Activated T-helper 2 cell treated with anti-CD3 and anti-CD28 coated beads, Interferon-gamma antibody, Interleukin-2, Interleukin-4, amounts not matched to agents 10 μg/mL and 5 μg/mL and 100 μg/mL, durations not matched to agents 14 hours and 24 hours and 36 hours (primary cell): ENCODE results near the gene GABRR3. TPM values are rescaled to one million over a fixed set of nuclear protein-coding genes. Genes with fewer than 3 reads are reported as not detected.

Experiments
- DNase-seq: peaks from one replicate; pipeline ENCODE4 v3.0.0; 2021; ENCODE audit warnings: low spot score
- H3K27ac Mint-ChIP-seq: one replicate; pipeline ENCODE4 v1.8.0; 2021; ENCODE audit warnings: mixed read lengths
- H3K27me3 Mint-ChIP-seq: one replicate; pipeline ENCODE4 v1.8.0; 2021; ENCODE audit warnings: low read depth, mixed read lengths
- H3K36me3 Mint-ChIP-seq: one replicate; pipeline ENCODE4 v1.8.0; 2021; ENCODE audit warnings: low read depth, mixed read lengths
- H3K4me1 Mint-ChIP-seq: one replicate; pipeline ENCODE4 v1.8.0; 2021; ENCODE audit warnings: low read depth, mixed read lengths
- H3K4me3 Mint-ChIP-seq: one replicate; pipeline ENCODE4 v1.8.0; 2021; ENCODE audit warnings: low read depth, mild to moderate bottlenecking, moderate library complexity, mixed read lengths
- H3K9me3 Mint-ChIP-seq: one replicate; pipeline ENCODE4 v1.8.0; 2021; ENCODE audit warnings: mixed read lengths
- intact Hi-C: fragments of 100-400 bp; cut with micrococcal nuclease; formaldehyde crosslinking; loops from one replicate; pipeline ENCODE4 v1.15.1; 2023
- total RNA-seq: library from RNA; stranded (reverse); gene quantifications from 2 replicates; pipeline ENCODE4 v1.2.3, GENCODE V29; 2022

The GABRR3 gene
- total RNA-seq, 1 donor from 2014 or later: not detected

DNA sequence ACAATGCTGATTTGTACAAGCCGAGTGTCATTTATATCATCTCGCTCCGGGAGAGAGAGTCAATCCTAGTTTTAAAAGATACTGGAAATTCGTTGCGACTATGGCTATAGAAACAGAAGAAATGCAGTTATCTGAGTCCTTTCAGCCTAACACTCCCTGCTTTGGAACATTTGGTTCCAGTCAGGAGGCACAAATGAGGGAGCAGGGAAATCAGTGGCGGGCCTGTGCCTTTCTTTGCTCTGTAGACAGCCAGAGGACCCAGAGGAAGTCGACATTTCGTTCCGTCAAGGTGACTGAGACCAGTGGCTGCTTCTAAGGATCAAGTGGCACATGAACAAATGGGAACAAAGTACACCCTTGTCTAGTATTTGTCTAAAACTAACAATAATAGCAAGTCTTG, 62.1 kb downstream of the GABRR3 start:
- peak overlapping the region; percentile 70 for H3K4me3 Mint-ChIP-seq
- peaks cover 18% of the 10 kb centered on the region for H3K36me3 Mint-ChIP-seq
- H3K4me1 Mint-ChIP-seq: peaks cover 60% of the 10 kb centered on the region
- intact Hi-C loops: loop anchor here (1.0 to 5.0 kb wide), 4 partner anchors 8 to 151 kb away; partner anchors contain the start of genes CRYBG3 and GABRR3
- peak overlapping the region; percentile 70 for H3K27ac Mint-ChIP-seq
- no peak for DNase-seq
- no peaks in the 10 kb centered on the region for H3K9me3 Mint-ChIP-seq
- no peaks in the 10 kb centered on the region for H3K27me3 Mint-ChIP-seq

DNA sequence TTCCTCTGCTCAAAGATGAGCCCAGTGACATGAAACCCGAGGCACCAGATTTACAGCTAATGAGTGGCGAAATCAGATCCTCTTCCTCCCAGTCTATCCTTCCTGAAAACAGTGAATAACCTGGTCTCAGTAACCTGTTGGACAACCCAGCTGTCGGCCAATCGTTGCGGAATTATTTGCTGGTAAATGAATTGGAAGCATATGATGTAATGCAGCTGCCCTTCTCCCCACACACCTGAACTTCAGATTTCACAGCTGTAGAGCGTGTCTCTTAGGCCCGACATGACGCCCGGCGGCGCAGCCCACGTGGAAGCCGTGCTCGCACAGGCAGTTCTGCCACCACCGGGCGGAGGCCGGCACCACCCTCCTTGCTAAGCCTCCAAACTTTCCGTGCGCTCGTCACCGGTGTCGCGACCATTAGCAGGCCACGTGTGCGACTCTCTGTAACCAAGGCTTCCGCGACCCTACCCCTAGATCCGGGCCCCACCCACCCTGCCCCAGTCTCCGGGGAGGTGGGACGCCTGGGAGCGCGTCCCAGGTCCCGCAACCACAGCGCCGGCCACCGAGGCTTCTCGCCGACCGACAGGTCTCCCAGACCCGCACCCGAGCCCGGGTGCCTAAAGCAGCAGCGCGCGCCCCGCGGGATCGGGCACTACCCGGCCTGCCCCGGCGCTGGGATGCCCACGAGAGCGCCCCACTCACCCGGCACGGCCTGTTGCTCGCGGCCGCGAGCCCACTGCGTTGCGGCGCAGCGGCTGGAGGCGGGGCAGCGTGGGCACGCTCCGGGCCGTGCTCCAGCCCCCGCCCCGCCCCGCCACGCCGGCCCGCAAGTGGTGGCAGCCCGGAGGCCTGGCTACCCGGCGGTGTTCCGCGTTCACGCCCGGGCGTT, 63.2 kb downstream of the GABRR3 start, which contains the start of gene RIOX2:
TSS of gene RIOX2 (minus strand) at position 753 of the 889 bp plus-strand sequence. CDS start 4,838 bp downstream, outside the sequence.
- H3K36me3 Mint-ChIP-seq: peaks cover 26% of the 10 kb centered on the region
- no peaks in the 10 kb centered on the region for H3K27me3 Mint-ChIP-seq
- intact Hi-C loops: loop anchor here (1.0 to 5.0 kb wide), 5 partner anchors 9 to 150 kb away; partner anchors contain the start of genes CRYBG3 and GABRR3
- peak within 1 kb of the TSS; percentile 86 for H3K4me3 Mint-ChIP-seq
- DNase-seq: peak; percentile 75
- peak within 1 kb of the TSS; percentile 89 for H3K27ac Mint-ChIP-seq
- peaks cover 68% of the 10 kb centered on the region for H3K4me1 Mint-ChIP-seq
- no peaks in the 10 kb centered on the region for H3K9me3 Mint-ChIP-seq

DNA sequence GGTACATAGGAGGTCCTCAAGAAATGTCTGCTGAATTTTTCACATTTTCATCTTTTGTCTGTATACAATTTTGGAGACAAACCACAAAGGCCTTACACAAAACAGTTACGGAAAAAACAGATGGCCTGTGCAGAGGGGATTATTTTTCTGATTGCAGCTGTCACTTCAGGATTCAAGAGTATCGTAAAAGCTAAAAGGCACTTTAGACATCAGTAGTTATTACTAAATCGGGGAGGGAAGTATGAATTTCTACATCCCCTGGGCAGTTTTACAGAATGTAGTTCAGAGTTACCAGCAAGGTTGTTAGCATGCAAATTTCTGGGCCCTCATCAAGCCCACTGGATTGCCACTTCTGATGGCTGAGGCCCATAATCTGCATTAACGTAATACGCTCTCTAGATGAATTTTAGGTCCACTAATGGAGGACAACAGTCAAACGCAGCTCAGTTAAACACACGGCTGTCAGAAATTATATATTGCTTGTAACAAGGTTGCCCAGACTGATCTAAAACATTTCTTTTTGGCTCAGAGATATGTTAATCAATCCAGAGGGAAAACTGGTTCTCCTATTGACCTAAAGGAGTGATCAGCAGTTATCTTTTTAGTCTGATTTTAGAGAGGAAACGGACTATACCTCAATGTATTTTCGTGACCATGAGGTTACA, 64.0 kb downstream of the GABRR3 start:
- peaks cover 34% of the 10 kb centered on the region for H3K36me3 Mint-ChIP-seq
- intact Hi-C loops: loop anchor here (2.0 to 5.0 kb wide), 2 partner anchors 52 to 66 kb away; partner anchors contain the start of gene GABRR3
- H3K27me3 Mint-ChIP-seq: no peaks in the 10 kb centered on the region
- peaks cover 69% of the 10 kb centered on the region for H3K4me1 Mint-ChIP-seq
- no peaks in the 10 kb centered on the region for H3K9me3 Mint-ChIP-seq
- H3K4me3 Mint-ChIP-seq: peak overlapping the region; percentile 86
- DNase-seq: no peak
- H3K27ac Mint-ChIP-seq: peak overlapping the region; percentile 89

DNA sequence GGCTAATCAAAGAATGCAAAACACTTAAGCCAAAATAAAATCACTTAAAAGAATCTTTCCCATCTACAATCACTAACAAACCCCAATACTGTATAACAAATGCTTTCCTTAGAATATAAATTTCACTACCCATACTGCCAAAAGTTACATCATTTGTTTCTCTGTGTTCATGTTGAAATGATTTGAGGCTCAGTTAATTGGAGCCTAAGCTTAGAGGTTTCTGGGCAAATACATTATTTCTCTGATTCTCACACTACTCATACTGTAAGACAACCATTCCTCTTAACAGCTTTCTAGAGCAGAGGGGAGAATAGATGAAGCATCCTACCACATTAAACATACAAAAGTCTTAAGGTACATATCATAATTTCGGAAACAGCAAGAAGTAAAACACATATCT, 65.0 kb downstream of the GABRR3 start:
- intact Hi-C loops: loop anchor here (2.0 to 5.0 kb wide), 2 partner anchors 53 to 67 kb away; partner anchors contain the start of gene GABRR3
- Mint-ChIP-seq H3K4me1 (peaks cover 74% of the 10 kb centered on the region), H3K27me3 (no peaks in the 10 kb centered on the region), H3K36me3 (peaks cover 42% of the 10 kb centered on the region), H3K4me3 (peak overlapping the region; percentile 86), H3K27ac (peak overlapping the region; percentile 89), H3K9me3 (no peaks in the 10 kb centered on the region)
- no peak for DNase-seq

DNA sequence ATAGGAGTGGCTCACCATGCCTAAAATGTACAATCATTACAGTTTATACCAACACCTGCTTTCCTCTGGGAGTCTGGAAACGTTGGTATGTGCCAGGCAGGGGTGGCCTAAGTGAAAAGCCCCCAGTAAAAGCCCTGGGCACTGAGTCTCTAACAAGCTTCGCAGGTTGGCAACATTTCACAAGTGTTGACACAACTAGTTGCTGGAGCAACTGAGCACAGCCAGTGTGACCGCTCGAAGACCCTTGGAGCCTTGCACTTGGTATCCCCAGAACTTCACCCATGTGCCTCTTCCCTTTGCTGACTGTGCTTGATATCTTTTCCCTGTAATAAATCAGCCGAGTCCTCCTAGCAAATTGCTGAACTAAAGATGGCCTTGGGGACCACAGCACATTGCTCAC, 65.6 kb downstream of the GABRR3 start:
- H3K36me3 Mint-ChIP-seq: peaks cover 47% of the 10 kb centered on the region
- intact Hi-C loops: no loop called here
- peaks cover 72% of the 10 kb centered on the region for H3K4me1 Mint-ChIP-seq

DNA sequence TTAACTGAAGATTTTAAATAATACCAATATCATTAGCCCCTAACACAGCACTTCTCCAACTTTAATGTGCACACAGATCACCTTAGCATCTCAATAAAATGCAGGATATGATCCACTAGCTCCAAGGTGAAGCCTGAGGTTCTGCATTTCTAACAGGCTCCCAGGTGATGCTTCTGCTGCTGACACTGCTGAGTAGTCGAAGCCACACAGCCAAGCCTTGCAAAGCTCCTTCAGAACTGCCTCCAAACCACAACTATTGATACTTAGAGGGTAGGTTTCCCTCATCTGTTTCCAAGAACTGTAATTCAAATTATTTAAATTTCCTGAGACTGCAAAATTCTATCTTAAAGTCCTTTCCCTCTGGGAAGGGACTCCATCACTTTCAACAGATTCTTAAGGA, 66.7 kb downstream of the GABRR3 start:
- H3K9me3 Mint-ChIP-seq: no peaks in the 10 kb centered on the region
- intact Hi-C loops: no loop called here
- peaks cover 73% of the 10 kb centered on the region for H3K4me1 Mint-ChIP-seq
- peak overlapping the region; percentile 52 for H3K27ac Mint-ChIP-seq
- no peaks in the 10 kb centered on the region for H3K27me3 Mint-ChIP-seq
- no peak for DNase-seq
- H3K36me3 Mint-ChIP-seq: peaks cover 56% of the 10 kb centered on the region
- H3K4me3 Mint-ChIP-seq: peak overlapping the region; percentile 34

More for the DNA sequence above, 65.6 kb downstream of the GABRR3 start:
- peak overlapping the region; percentile 58 for H3K27ac Mint-ChIP-seq
- DNase-seq: no peak
- no peaks in the 10 kb centered on the region for H3K27me3 Mint-ChIP-seq
- no peaks in the 10 kb centered on the region for H3K9me3 Mint-ChIP-seq
- H3K4me3 Mint-ChIP-seq: peak overlapping the region; percentile 41

DNA sequence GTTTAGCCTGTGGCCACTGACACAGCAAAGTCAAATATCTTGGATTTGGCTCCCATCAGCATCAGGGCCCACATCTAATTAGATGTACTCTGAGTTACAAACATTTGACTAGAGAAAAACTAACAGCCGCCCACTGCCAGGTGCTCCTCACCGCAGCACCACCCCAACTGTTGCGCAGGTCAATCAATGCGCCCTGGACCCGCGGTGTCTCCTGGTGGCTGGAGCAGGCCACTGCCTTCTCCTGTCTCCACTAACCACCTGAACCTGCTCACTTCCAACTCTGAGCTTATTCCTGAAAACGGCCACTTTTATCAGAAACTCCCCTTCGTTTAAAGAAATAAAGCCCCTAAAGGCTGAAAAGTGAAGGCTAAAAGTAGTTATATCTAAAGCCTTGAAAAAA, 67.1 kb downstream of the GABRR3 start:
- Mint-ChIP-seq H3K27me3 (no peaks in the 10 kb centered on the region), H3K27ac (peak overlapping the region; percentile 52), H3K36me3 (peaks cover 56% of the 10 kb centered on the region), H3K4me1 (peaks cover 71% of the 10 kb centered on the region), H3K4me3 (peak overlapping the region; percentile 34), H3K9me3 (no peaks in the 10 kb centered on the region)
- DNase-seq: no peak
- intact Hi-C loops: no loop called here

DNA sequence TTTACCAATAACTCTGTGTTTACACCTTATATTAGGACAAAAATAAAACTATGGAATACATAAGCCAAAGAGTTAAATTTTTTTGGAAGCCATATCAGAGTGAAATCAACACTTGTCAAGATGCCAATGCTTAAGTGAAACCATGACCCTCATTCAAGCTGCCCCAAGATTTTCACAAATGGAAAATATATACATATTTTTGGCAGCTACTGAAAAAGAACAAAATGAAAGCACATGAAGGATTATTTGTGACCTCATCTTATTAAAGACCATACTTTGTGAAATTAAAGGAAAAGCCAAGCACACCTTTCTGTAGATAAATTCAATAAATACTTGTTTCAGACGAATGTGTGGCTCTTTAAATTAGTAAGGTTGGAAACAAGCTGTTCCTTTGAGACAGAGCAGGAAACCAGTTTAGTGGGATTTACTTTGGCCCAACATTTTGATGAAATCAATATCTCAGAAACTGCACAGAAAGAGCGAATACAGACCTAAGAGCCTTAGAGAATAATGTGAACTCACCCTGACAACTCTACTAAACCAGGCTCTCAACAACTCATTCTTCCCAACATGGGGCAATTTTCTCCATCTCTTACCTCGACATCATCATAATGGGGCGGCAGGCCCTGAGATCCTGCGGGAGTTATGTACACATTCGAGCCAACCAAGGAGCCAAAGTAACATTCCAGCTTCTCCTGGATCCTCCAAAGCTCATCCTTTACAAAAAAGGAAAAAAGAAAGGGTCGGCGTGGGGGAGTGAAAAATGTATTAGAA, 73.9 kb downstream of the GABRR3 start:
- H3K27ac Mint-ChIP-seq: no peak overlapping the region
- intact Hi-C loops: no loop called here
- peaks cover 30% of the 10 kb centered on the region for H3K4me1 Mint-ChIP-seq
- no peaks in the 10 kb centered on the region for H3K9me3 Mint-ChIP-seq
- DNase-seq: no peak
- no peak overlapping the region for H3K4me3 Mint-ChIP-seq
- H3K27me3 Mint-ChIP-seq: no peaks in the 10 kb centered on the region
- H3K36me3 Mint-ChIP-seq: peaks cover 71% of the 10 kb centered on the region

DNA sequence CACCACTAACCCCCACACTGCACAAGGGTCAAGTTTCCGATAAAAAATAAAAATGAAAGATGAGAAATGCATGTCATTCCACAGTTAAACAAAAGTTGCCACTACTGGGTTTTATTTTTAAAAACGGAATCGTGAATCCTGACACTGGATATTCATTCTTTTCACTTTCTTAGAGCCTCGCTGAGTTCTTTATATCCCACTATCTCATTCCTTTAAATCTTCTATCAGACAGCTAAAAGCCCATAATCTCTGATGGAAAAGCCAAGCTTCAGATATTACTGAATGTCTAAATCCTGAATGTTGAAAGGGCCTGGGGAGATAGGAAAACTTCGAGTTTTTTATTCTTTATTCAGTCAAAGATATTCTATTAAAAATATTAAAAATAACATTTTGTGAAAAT, 74.6 kb downstream of the GABRR3 start:
- intact Hi-C loops: no loop called here
- Mint-ChIP-seq H3K4me3 (no peak overlapping the region), H3K4me1 (peaks cover 25% of the 10 kb centered on the region), H3K9me3 (no peaks in the 10 kb centered on the region), H3K27me3 (no peaks in the 10 kb centered on the region), H3K27ac (no peak overlapping the region), H3K36me3 (peaks cover 71% of the 10 kb centered on the region)
- DNase-seq: no peak

DNA sequence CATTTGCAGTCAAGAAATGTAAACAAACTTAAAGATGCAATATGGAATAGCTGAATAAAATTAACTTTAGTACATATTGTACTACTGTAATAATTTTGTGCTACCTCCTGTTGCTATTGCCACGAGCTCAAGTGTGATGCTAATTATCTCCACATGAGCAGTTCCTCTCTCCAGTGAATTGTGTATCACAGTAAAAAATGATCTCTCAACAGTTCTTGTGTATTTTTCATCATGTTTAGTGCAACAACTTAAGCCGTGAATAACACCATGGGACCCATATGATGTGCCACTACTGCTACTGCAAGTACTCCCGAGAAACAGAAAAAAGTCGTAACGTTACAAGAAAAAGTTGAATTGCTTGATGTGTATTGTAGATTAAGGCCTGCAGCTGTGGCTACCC, 75.2 kb downstream of the GABRR3 start:
- H3K36me3 Mint-ChIP-seq: peaks cover 72% of the 10 kb centered on the region
- H3K4me3 Mint-ChIP-seq: no peak overlapping the region

DNA sequence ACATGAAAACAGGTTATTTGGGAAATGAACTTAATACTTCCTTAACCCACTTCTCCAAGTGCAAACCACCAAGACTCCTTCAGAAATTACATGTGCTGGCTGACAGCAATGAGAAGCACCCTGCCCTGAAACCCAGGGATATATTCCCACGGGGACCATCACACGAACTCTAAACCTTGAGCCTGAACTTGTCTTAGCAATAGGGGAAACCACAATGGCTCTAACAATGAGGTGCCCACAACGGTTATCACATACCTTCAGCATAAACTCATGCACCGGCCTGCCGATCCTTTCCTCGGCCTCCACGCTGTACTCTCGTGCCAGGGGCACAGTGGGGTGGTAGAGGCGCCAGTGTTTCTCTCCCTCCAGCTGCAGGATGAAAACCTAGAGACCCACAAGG, 76.3 kb downstream of the GABRR3 start:
- Mint-ChIP-seq H3K27ac (no peak overlapping the region), H3K36me3 (peaks cover 72% of the 10 kb centered on the region)

More for the DNA sequence above, 75.2 kb downstream of the GABRR3 start:
- intact Hi-C loops: no loop called here
- no peak for DNase-seq
- H3K27me3 Mint-ChIP-seq: no peaks in the 10 kb centered on the region
- H3K4me1 Mint-ChIP-seq: peaks cover 22% of the 10 kb centered on the region
- no peaks in the 10 kb centered on the region for H3K9me3 Mint-ChIP-seq
- H3K27ac Mint-ChIP-seq: no peak overlapping the region

DNA sequence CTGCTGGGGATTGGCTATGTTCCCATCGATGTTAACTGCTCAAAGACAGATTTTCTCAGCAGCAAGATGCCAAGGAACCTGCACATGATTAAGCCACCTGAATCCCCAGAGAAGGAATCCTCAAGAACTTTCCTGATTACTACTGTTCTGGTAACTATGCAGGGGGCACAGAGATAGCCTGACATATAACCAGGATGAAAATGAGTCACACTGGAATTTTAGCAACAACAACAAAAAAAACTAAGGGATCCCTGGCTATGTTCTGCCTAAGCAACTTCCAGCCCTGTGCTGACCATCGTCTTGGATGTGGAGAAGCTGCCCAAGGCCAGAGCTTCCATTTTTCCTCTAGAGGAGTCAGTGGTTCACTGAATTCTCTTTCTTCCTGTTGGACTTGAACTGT, 76.7 kb downstream of the GABRR3 start:
- intact Hi-C loops: no loop called here
- Mint-ChIP-seq H3K36me3 (peaks cover 70% of the 10 kb centered on the region), H3K9me3 (no peaks in the 10 kb centered on the region), H3K27ac (no peak overlapping the region), H3K4me1 (peaks cover 11% of the 10 kb centered on the region), H3K4me3 (no peak overlapping the region), H3K27me3 (no peaks in the 10 kb centered on the region)
- DNase-seq: no peak

More for the DNA sequence above, 76.3 kb downstream of the GABRR3 start:
- no peak overlapping the region for H3K4me3 Mint-ChIP-seq
- H3K27me3 Mint-ChIP-seq: no peaks in the 10 kb centered on the region
- peaks cover 15% of the 10 kb centered on the region for H3K4me1 Mint-ChIP-seq
- intact Hi-C loops: no loop called here
- DNase-seq: no peak
- no peaks in the 10 kb centered on the region for H3K9me3 Mint-ChIP-seq
